ENCODE data around the gene KIAA0753. TPM values are rescaled to one million over a fixed set of nuclear protein-coding genes. Genes with fewer than 3 reads are reported as not detected.

Gene KIAA0753
- total RNA-seq, 1 experiment from 2014 or later, result 6.9 TPM

GRCh38 chr17:6547336-6547735 lies 93.2 kb downstream of the KIAA0753 start:
- H3K9me2 ChIP-seq (replicated peaks; ENCODE audit: low read length), result no peaks in the 10 kb centered on the region
- ChIA-PET CTCF (no interaction called here), POLR2A (ENCODE audit: unreplicated experiment) (no interaction called here)
- no peaks in the 10 kb centered on the region for H4K20me1 ChIP-seq (ENCODE audit: low read length)
- no peak overlapping the region for H3K9ac ChIP-seq (ENCODE audit: low read length)
- no peaks in the 10 kb centered on the region for H3K9me3 ChIP-seq (ENCODE audit: low read length)
- H3K4me2 ChIP-seq (ENCODE audit: low read length), result no peak overlapping the region
- peaks cover 32% of the 10 kb centered on the region for H3K4me1 ChIP-seq (ENCODE audit: insufficient read depth, low read length)
- no peaks in the 10 kb centered on the region for H3K79me2 ChIP-seq (ENCODE audit: low read length)
- TF ChIP-seq EZH2phosphoT487 (IDR thresholded peaks at IDR 0.05; ENCODE audit: borderline replicate concordance, low read length) (no peak), EZH2 (IDR thresholded peaks at IDR 0.05; ENCODE audit: low read length, unreplicated experiment) (no peak)
- TF ChIP-seq, protein P1, sequence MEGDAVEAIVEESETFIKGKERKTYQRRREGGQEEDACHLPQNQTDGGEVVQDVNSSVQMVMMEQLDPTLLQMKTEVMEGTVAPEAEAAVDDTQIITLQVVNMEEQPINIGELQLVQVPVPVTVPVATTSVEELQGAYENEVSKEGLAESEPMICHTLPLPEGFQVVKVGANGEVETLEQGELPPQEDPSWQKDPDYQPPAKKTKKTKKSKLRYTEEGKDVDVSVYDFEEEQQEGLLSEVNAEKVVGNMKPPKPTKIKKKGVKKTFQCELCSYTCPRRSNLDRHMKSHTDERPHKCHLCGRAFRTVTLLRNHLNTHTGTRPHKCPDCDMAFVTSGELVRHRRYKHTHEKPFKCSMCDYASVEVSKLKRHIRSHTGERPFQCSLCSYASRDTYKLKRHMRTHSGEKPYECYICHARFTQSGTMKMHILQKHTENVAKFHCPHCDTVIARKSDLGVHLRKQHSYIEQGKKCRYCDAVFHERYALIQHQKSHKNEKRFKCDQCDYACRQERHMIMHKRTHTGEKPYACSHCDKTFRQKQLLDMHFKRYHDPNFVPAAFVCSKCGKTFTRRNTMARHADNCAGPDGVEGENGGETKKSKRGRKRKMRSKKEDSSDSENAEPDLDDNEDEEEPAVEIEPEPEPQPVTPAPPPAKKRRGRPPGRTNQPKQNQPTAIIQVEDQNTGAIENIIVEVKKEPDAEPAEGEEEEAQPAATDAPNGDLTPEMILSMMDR (conservative IDR thresholded peaks at IDR 0.05; ENCODE audit: low read depth, low read length), result no peak
- no peak overlapping the region for H2AFZ ChIP-seq (ENCODE audit: low read length)
- H3F3A ChIP-seq (ENCODE audit: low read length, unreplicated experiment), result no peaks in the 10 kb centered on the region
- ATAC-seq (no peak), DNase-seq (no peak)
- no peak overlapping the region for H3K4me3 ChIP-seq (ENCODE audit: low read length)
- no peak overlapping the region for H3K27ac ChIP-seq (ENCODE audit: low read length)
- no peaks in the 10 kb centered on the region for H3K27me3 ChIP-seq (ENCODE audit: low read length)
- no TSS peak for BruUV-seq (replicated peaks)
- no peaks in the 10 kb centered on the region for H3K36me3 ChIP-seq (ENCODE audit: low read depth, low read length)
- intact Hi-C loops (cut with micrococcal nuclease), result no loop called here

- Histone ChIP-seq H3K36me3 (ENCODE audit: low read depth, low read length) (no peaks in the 10 kb centered on the region), H4K20me1 (ENCODE audit: low read length) (no peaks in the 10 kb centered on the region), H3K9ac (ENCODE audit: low read length) (no peak overlapping the region), H3F3A (ENCODE audit: low read length, unreplicated experiment) (no peaks in the 10 kb centered on the region), H3K9me2 (replicated peaks; ENCODE audit: low read length) (no peaks in the 10 kb centered on the region), H3K9me3 (ENCODE audit: low read length) (no peaks in the 10 kb centered on the region), H3K79me2 (ENCODE audit: low read length) (no peaks in the 10 kb centered on the region), H3K4me3 (ENCODE audit: low read length) (no peak overlapping the region), H3K27ac (ENCODE audit: low read length) (no peak overlapping the region), H3K27me3 (ENCODE audit: low read length) (no peaks in the 10 kb centered on the region), H2AFZ (ENCODE audit: low read length) (no peak overlapping the region), H3K4me2 (ENCODE audit: low read length) (no peak overlapping the region), H3K4me1 (ENCODE audit: insufficient read depth, low read length) (peaks cover 21% of the 10 kb centered on the region; the same call in 1 of the 2 replicates)
- TF ChIP-seq EZH2 (IDR thresholded peaks at IDR 0.05; ENCODE audit: low read length, unreplicated experiment) (no peak), EZH2phosphoT487 (IDR thresholded peaks at IDR 0.05; ENCODE audit: borderline replicate concordance, low read length) (no peak)
- TF ChIP-seq, protein P1 (conservative IDR thresholded peaks at IDR 0.05; ENCODE audit: low read depth, low read length), result no peak
- BruUV-seq (replicated peaks), result no TSS peak
- ATAC-seq (peak; percentile 16; the same call in 1 of the 2 replicates), DNase-seq (peak; percentile 22)
- ChIA-PET POLR2A (ENCODE audit: unreplicated experiment) (no interaction called here), CTCF (no interaction called here)
- intact Hi-C loops (cut with micrococcal nuclease), result no loop called here
Measured at GRCh38 chr17:6546069-6546718, 94.3 kb downstream of the KIAA0753 start.

DNA sequence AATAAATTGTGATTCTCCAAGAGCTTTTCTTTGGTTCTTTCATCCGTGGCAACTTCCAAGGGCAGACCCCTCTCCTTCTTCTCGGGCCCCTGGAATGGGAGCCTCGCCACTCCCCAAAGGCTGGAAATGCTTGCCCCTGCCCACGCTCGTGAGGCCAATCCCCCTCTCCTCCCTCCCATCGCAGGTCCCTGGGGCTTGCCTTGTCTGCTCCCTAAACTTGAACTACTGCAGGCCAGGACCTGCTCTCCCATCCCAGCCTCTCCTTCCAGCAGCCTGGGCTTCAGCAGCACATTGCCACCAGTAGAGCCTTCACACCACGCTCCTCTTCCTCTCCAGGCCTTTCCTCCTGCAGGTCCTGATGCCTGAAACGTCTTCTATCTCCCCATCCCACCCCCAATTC lies 95.2 kb downstream of the KIAA0753 start:
- DNase-seq, result no peak
- Histone ChIP-seq H3K4me2 (ENCODE audit: low read length) (no peak overlapping the region), H3K36me3 (ENCODE audit: low read depth, low read length) (no peaks in the 10 kb centered on the region), H3K79me2 (ENCODE audit: low read length) (no peaks in the 10 kb centered on the region), H3K27me3 (ENCODE audit: low read length) (no peaks in the 10 kb centered on the region), H3K4me3 (ENCODE audit: low read length) (no peak overlapping the region), H3K4me1 (ENCODE audit: insufficient read depth, low read length) (peaks cover 13% of the 10 kb centered on the region; the same call in 1 of the 2 replicates), H3K9ac (ENCODE audit: low read length) (no peak overlapping the region), H3F3A (ENCODE audit: low read length, unreplicated experiment) (no peaks in the 10 kb centered on the region), H2AFZ (ENCODE audit: low read length) (no peak overlapping the region), H3K27ac (ENCODE audit: low read length) (no peak overlapping the region), H3K9me2 (replicated peaks; ENCODE audit: low read length) (no peaks in the 10 kb centered on the region), H3K9me3 (ENCODE audit: low read length) (no peaks in the 10 kb centered on the region), H4K20me1 (ENCODE audit: low read length) (no peaks in the 10 kb centered on the region)
- intact Hi-C loops (cut with micrococcal nuclease), result no loop called here
- BruUV-seq (replicated peaks), result no TSS peak
- ATAC-seq, result no peak
- ChIA-PET POLR2A (ENCODE audit: unreplicated experiment) (no interaction called here), CTCF (no interaction called here)
- TF ChIP-seq EZH2phosphoT487 (IDR thresholded peaks at IDR 0.05; ENCODE audit: borderline replicate concordance, low read length) (no peak), EZH2 (IDR thresholded peaks at IDR 0.05; ENCODE audit: low read length, unreplicated experiment) (no peak)
- TF ChIP-seq, protein P1 (conservative IDR thresholded peaks at IDR 0.05; ENCODE audit: low read depth, low read length), result no peak
